HG03196 (cell line): Measurements from ENCODE around the gene TMUB1.
A peak's percentile ranks its signal among the peaks of the same experiment; 100 is the strongest.
"Not testable (repeated sequence)": the region's sequence is repeated elsewhere in the genome, so short reads cannot be mapped to it uniquely, and the experiment has no call there.

ENCODE experiments used
- ATAC-seq: cut with Tn5 transposase; IDR thresholded peaks from one replicate; pipeline ENCODE4 v1.9.1; 2021; ENCODE audit not compliant: unreplicated experiment

TMUB1 gene

GRCh38 chr7:151057506-151057988 is 25.7 kb downstream of the TMUB1 start, which contains the start of gene CDK5:
Gene CDK5, minus strand, starts transcription at chr7:151057897. Its CDS starts 49 bp downstream, at chr7:151057848.
- peak; percentile 1 for ATAC-seq

- no peak for ATAC-seq
These were observed 26.4 kb downstream of the TMUB1 start for GRCh38 chr7:151056666-151057505.

GRCh38 chr7:151056283-151056665 is 27.0 kb downstream of the TMUB1 start:
- no peak for ATAC-seq

GRCh38 chr7:151053751-151054150 is 29.5 kb downstream of the TMUB1 start:
- ATAC-seq, result no peak

GRCh38 chr7:151053096-151053495 is 30.2 kb downstream of the TMUB1 start:
- no peak for ATAC-seq

- ATAC-seq, result no peak
These were observed 32.2 kb downstream of the TMUB1 start for GRCh38 chr7:151051108-151051507.

- ATAC-seq, result no peak
These were observed 34.3 kb downstream of the TMUB1 start for GRCh38 chr7:151048911-151049463.

GRCh38 chr7:151047976-151048815 is 35.1 kb downstream of the TMUB1 start, which contains the start of gene ASIC3:
Gene ASIC3, plus strand, starts transcription at chr7:151048531. Its CDS starts 355 bp downstream, at chr7:151048886.
- ATAC-seq, result no peak

- no peak for ATAC-seq
These were observed 36.4 kb downstream of the TMUB1 start for GRCh38 chr7:151046603-151047573.

- ATAC-seq, result no peak
These were observed 37.3 kb downstream of the TMUB1 start for GRCh38 chr7:151045967-151046366.

- no peak for ATAC-seq
These were observed 38.0 kb downstream of the TMUB1 start for GRCh38 chr7:151045262-151045661.

GRCh38 chr7:151043959-151044358 is 39.3 kb downstream of the TMUB1 start:
- no peak for ATAC-seq

GRCh38 chr7:151043449-151043848 is 39.8 kb downstream of the TMUB1 start:
- ATAC-seq, result not testable (repeated sequence)

GRCh38 chr7:151040616-151041375 is 42.5 kb downstream of the TMUB1 start:
- no peak for ATAC-seq

GRCh38 chr7:151039850-151040548 is 43.3 kb downstream of the TMUB1 start:
- no peak for ATAC-seq

GRCh38 chr7:151038951-151039849 is 44.1 kb downstream of the TMUB1 start:
- ATAC-seq, result no peak

GRCh38 chr7:151035902-151036301 is 47.4 kb downstream of the TMUB1 start:
- no peak for ATAC-seq
